ENCODE data around the gene FUZ.

FUZ gene

DNA sequence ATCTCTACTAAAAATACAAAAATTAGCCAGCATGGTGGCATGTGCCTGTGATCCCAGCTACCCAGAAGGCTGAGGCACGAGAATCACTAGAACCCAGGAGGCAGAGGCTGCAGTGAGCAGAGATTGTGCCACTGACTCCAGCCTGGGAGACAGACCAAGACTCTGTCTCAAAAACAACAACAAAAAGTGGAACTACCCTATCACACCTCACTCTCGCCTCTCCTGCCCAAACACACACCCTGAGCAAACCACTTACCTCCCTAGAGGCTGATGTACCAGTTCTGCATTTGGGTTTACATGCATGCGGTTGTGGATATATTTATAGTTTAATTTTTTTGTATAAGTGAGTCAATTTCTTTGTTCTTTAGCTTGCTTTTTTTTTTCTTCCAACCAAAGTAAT is 30.2 kb upstream of the FUZ start:
- H3K4me1 Mint-ChIP-seq (ENCODE audit: low read depth) = peaks cover 4% of the 10 kb centered on the region
- no peak overlapping the region for H3K4me3 Mint-ChIP-seq
- H3K27me3 Mint-ChIP-seq = no peaks in the 10 kb centered on the region
- H3K27ac Mint-ChIP-seq = no peak overlapping the region
- H3K36me3 Mint-ChIP-seq = peaks cover 7% of the 10 kb centered on the region
- H3K9me3 Mint-ChIP-seq (ENCODE audit: low read depth) = no peaks in the 10 kb centered on the region

DNA sequence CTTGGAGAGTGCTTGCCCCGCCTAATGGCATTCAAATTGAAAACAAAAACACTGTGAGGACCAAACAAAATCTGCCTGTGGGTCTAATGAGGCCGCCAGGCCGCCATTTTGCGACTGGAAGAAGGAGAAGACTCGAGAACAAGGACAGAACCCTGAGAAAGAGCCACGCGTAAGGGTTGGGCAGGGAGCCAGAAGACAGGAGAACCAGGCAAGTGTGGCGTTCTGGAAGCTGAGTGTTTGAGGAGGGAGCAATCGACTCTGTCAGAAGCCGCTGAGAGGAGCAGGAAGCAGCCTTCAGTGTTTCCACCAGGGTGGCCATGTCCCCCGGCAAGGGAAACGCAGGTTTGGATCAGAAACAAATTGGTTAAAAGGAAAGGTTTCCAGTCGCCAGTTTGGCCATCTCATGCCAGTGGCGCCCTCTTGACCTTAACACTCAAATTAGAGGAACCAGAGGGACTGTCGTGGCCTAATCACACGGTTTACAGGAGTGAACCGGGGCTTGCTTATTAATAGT is 27.7 kb upstream of the FUZ start:
- Mint-ChIP-seq H3K4me1 (ENCODE audit: low read depth) (no peaks in the 10 kb centered on the region), H3K4me3 (no peak overlapping the region), H3K27me3 (no peaks in the 10 kb centered on the region), H3K9me3 (ENCODE audit: low read depth) (no peaks in the 10 kb centered on the region), H3K27ac (no peak overlapping the region), H3K36me3 (peaks cover 8% of the 10 kb centered on the region)

DNA sequence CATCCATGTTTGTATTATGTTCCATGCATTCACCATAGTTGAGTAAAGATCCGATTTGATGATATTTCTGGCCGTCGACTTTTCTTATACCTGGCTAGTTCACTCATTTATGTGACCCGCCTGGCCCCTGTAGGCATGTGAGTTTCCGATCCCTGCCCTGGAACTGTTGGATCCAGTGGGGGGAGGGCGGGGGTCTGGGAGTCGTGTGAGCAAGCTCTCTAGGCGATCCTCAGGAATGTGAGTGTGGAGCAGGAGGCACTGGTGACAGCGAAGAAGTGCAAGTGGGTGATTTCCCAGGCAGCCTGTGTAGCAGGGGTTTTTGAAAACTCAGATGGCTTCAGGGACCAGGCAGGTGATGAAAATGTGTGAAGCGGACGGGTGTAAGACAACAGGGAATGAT is 27.2 kb upstream of the FUZ start:
- H3K27ac Mint-ChIP-seq = no peak overlapping the region
- no peaks in the 10 kb centered on the region for H3K4me1 Mint-ChIP-seq (ENCODE audit: low read depth)
- peaks cover 8% of the 10 kb centered on the region for H3K36me3 Mint-ChIP-seq
- no peaks in the 10 kb centered on the region for H3K9me3 Mint-ChIP-seq (ENCODE audit: low read depth)
- no peaks in the 10 kb centered on the region for H3K27me3 Mint-ChIP-seq
- H3K4me3 Mint-ChIP-seq = no peak overlapping the region

DNA sequence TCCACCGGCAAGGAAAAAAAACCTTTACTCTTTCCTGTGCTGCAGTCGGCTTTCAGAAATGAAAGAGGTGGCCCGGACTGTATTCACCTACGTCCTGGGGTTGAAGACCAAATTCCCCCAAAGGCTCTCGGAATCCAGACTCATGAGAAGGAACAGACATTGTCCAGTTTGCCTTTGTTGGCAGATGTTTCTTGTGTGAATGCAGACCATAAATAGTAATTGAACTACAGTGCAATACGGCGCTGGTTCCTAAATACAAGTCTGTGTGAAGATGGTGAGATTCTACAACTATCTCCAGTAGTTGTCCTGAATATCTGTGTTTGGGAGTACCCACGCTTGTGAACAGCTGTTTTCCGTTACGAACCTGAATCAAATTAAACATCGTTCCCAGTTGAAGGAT is 26.6 kb upstream of the FUZ start:
- H3K27me3 Mint-ChIP-seq = no peaks in the 10 kb centered on the region
- H3K36me3 Mint-ChIP-seq = peaks cover 8% of the 10 kb centered on the region
- H3K27ac Mint-ChIP-seq = no peak overlapping the region
- no peak overlapping the region for H3K4me3 Mint-ChIP-seq
- H3K9me3 Mint-ChIP-seq (ENCODE audit: low read depth) = no peaks in the 10 kb centered on the region
- no peaks in the 10 kb centered on the region for H3K4me1 Mint-ChIP-seq (ENCODE audit: low read depth)

DNA sequence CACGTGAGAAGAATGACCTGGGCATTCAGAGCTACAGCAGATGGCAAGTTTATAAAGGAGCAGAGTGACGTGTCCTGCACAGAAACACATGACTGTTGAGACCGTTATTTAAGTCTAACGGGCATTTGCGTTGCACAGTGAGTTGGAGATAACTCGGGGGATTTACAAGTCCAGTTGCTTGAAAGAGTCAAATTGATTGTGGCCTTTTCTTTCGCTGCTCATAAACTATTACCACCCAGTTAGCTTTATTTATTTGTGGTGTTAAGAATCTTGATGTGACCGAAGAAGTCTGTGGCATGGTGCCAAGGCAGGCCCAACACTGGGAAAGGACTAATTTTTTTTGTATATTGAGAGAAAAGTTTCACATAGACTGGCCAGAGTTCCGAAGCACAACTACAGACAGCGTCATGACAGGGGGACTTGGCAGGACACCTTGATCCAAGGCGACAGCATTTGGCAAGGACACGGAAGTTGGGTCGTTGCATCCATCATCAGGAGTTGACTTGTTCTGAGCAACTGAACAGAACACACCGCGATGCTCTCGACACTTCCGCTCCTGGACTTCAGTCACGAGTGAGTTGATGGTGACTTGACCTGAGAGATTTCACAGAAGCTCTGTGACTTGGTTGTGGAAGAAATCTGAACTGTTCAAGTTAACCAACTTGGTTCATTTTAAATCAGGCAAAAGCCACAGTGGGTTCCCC is 25.9 kb upstream of the FUZ start:
- peaks cover 8% of the 10 kb centered on the region for H3K36me3 Mint-ChIP-seq
- no peaks in the 10 kb centered on the region for H3K4me1 Mint-ChIP-seq (ENCODE audit: low read depth)
- H3K9me3 Mint-ChIP-seq (ENCODE audit: low read depth) = no peaks in the 10 kb centered on the region
- no peak overlapping the region for H3K4me3 Mint-ChIP-seq
- H3K27me3 Mint-ChIP-seq = no peaks in the 10 kb centered on the region
- no peak overlapping the region for H3K27ac Mint-ChIP-seq

DNA sequence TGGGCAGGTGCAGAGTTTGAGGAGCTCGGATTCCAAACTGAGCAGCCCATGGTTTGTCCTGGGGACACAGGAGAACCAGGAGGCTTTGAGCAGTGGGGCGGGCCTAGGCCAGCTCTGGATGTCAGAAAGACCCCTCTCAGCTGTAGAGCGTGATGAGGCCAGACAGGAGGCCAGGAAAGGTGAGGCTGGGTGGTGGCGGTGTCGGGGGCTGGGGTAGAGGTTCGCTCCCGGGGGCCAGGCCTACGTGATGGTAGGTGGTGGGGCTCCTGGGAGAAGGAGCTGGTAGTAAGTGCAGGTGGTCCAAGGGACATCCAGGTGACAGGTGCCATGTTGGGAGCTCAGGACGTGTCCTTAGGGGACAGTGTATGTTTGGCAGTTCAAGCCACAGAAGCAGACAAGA is 24.3 kb upstream of the FUZ start:
- H3K4me3 Mint-ChIP-seq = no peak overlapping the region

DNA sequence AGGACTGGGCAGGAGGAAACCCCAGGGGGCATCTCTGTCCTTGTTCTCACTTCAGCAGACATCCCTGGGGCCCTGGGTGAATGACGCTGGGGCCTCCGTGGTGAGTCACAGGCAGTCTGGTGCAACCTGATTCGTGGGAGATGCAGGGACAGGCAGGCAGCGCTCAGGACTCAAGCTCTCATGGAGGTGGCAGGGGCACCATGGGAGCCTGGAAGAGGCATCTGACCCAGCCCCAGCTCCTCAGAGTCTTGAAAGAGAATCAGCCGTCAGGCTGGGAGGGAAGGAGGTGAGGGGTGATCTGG is 23.9 kb upstream of the FUZ start:
- Mint-ChIP-seq H3K27ac (no peak overlapping the region), H3K27me3 (no peaks in the 10 kb centered on the region), H3K4me1 (ENCODE audit: low read depth) (peaks cover 3% of the 10 kb centered on the region), H3K36me3 (peaks cover 8% of the 10 kb centered on the region), H3K4me3 (no peak overlapping the region), H3K9me3 (ENCODE audit: low read depth) (no peaks in the 10 kb centered on the region)

More for the DNA sequence above, 24.3 kb upstream of the FUZ start:
- Mint-ChIP-seq H3K4me1 (ENCODE audit: low read depth) (no peaks in the 10 kb centered on the region), H3K27ac (no peak overlapping the region), H3K9me3 (ENCODE audit: low read depth) (no peaks in the 10 kb centered on the region), H3K27me3 (no peaks in the 10 kb centered on the region), H3K36me3 (peaks cover 8% of the 10 kb centered on the region)

DNA sequence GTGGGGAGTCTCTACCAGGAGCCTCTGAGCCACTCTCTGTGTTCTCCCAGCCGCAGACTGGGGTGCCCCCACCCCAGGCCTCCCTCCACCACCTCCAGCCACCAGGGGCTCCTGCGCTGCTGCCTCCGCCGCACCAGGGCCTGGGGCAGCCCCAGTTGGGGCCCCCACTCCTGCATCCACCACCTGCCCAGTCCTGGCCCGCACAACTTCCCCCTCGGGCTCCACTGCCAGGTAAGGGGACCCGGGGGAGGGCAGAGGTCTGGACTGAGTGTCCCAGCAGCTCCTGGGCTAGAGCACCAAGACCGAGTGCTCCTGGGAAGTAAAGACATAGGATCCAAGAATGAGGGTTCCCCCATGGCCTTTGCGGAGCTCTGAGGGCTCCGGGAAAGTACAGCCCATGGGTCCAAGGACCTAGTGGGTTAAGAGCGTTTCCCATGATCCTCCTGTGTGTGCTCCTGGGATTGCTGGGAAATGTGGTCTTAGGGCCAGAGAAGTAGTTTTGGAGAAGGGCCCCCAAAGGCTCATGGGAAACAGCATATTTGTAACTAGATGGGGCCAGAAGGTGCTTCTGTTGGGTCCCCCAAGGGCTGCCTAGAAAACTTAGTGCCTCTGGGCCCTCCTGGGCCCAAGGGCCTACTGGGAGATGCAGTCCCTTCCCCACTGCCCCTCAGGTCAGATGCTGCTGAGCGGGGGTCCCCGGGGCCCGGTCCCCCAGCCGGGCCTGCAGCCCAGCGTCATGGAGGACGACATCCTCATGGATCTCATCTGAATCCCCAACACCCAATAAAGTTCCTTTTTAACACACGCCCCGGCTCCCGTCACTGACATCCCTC is 23.3 kb upstream of the FUZ start:
- Mint-ChIP-seq H3K36me3 (peaks cover 8% of the 10 kb centered on the region), H3K4me1 (ENCODE audit: low read depth) (peaks cover 3% of the 10 kb centered on the region), H3K27me3 (no peaks in the 10 kb centered on the region), H3K27ac (no peak overlapping the region), H3K9me3 (ENCODE audit: low read depth) (no peaks in the 10 kb centered on the region), H3K4me3 (no peak overlapping the region)

DNA sequence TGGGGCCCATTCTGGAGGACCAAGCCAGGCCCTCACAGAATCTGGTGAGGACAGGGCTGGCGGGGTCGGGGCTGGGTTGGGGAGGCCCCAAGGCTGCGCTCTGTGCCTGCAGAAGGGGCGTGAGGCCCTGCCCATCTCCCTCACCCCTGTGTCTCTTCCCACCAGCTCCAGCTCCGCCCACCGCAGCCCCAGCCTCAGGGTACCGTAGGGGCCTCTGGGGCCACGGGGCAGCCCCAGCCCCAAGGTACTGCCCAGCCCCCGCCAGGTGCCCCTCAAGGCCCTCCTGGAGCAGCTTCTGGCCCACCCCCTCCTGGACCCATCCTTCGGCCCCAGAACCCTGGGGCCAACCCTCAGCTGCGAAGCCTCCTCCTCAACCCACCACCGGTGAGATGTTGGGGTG is 22.5 kb upstream of the FUZ start:
- Mint-ChIP-seq H3K36me3 (peaks cover 8% of the 10 kb centered on the region), H3K27ac (no peak overlapping the region), H3K4me3 (no peak overlapping the region), H3K9me3 (ENCODE audit: low read depth) (no peaks in the 10 kb centered on the region), H3K27me3 (no peaks in the 10 kb centered on the region), H3K4me1 (ENCODE audit: low read depth) (peaks cover 3% of the 10 kb centered on the region)

DNA sequence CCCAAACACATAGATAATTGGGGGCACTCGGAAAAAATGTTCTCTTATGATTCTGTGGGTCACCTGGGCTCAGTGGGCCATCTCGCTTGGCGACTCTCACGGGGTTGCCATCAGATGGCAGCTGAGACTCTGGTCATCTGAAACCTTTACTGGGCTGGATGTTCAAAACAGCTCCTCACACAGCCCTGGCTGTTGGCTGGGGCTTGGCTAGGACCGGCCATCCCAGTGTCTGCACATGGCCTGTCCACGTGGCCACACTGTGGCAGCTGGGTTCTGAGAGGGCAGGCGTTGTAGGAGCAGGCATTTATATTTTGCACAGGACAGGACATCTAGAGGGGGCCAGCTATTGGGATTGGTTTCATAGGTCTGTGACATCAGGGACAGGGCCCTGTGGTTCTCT is 20.5 kb upstream of the FUZ start:
- peaks cover 3% of the 10 kb centered on the region for H3K36me3 Mint-ChIP-seq
- no peaks in the 10 kb centered on the region for H3K9me3 Mint-ChIP-seq (ENCODE audit: low read depth)
- no peak overlapping the region for H3K27ac Mint-ChIP-seq
- H3K4me3 Mint-ChIP-seq = no peak overlapping the region
- peaks cover 3% of the 10 kb centered on the region for H3K4me1 Mint-ChIP-seq (ENCODE audit: low read depth)
- no peaks in the 10 kb centered on the region for H3K27me3 Mint-ChIP-seq

DNA sequence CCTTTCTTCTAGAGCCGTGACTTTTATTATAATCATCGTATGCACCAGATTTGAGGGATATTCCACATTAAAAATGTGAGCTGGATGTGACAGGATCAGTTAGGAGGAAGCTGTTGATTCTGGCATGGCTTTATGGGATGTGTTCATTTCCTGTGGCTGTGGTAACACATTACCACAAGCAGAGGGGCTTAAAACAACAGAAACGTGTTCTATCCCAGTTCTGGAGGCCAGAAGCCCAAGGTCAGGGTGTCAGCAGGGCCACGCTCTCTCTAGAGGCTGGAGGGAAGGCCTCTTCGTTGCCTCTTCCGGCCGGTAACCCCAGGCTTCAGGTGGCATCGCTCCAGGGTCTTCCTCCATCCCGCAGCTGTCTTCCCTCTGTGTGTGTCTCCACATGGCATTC is 19.5 kb upstream of the FUZ start:
- H3K4me1 Mint-ChIP-seq (ENCODE audit: low read depth) = peaks cover 3% of the 10 kb centered on the region
- H3K36me3 Mint-ChIP-seq = no peaks in the 10 kb centered on the region
- H3K27ac Mint-ChIP-seq = no peak overlapping the region
- H3K27me3 Mint-ChIP-seq = no peaks in the 10 kb centered on the region
- H3K9me3 Mint-ChIP-seq (ENCODE audit: low read depth) = no peaks in the 10 kb centered on the region
- no peak overlapping the region for H3K4me3 Mint-ChIP-seq

DNA sequence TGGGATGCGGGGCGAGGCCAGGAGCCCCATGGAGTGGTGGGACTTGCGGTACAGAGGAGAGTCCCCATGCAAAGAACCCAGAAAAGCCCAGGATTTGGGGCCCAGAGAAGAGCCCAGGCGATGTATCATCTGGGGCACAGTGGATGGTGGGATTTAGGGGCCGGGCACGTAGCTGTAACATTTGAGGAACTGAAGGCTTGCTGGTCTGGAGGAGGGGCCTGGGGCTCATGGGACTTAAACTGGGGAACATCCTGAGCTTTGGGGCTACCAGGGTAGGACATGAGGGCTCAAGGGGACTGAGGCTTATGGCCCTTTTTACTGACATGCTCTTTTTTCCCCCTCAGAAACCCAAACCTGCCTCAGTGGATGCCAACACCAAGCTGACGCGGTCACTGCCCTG is 18.5 kb upstream of the FUZ start:
- Mint-ChIP-seq H3K27ac (no peak overlapping the region), H3K27me3 (no peaks in the 10 kb centered on the region), H3K9me3 (ENCODE audit: low read depth) (no peaks in the 10 kb centered on the region), H3K4me1 (ENCODE audit: low read depth) (peaks cover 3% of the 10 kb centered on the region), H3K4me3 (no peak overlapping the region), H3K36me3 (no peaks in the 10 kb centered on the region)

DNA sequence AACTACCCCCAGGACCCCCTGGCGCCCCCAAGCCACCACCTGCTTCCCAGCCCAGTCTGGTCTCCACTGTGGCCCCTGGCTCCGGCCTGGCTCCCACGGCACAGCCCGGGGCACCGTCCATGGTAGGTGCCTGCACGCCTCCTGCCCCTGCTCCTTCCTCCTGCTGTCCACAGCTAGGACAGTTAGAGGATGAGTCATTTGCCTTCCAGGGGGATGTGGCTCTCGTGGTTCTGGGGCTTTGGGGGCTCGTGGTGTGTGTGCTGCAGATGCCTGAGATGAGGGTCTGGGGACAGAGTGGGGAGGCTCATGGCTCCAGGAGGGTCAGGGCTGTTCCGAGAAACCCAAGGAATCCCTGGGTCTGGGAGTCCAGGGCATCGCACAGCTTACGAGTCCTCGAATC is 17.7 kb upstream of the FUZ start:
- Mint-ChIP-seq H3K4me1 (ENCODE audit: low read depth) (peaks cover 3% of the 10 kb centered on the region), H3K9me3 (ENCODE audit: low read depth) (no peaks in the 10 kb centered on the region), H3K27me3 (no peaks in the 10 kb centered on the region), H3K27ac (no peak overlapping the region), H3K36me3 (no peaks in the 10 kb centered on the region), H3K4me3 (no peak overlapping the region)

DNA sequence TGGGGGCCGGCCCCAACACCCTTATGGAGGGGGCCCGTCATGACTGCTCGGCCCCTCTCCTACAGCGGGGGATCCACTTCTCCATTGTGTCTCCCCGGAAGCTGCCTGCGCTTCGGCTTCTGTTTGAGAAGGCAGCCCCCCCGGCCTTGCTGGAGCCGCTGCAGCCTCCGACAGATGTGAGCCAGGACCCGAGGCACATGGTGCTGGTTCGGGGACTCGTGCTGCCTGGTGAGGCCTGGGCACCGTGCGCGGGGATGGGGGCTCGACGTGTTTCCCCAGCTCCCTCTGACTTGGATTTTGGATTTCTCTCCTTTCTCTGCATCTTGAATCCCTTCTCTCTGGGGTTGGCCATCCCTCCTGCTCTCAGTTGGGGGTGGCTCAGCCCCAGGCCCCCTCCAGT is 16.6 kb upstream of the FUZ start:
- H3K4me1 Mint-ChIP-seq (ENCODE audit: low read depth) = peaks cover 3% of the 10 kb centered on the region
- no peaks in the 10 kb centered on the region for H3K9me3 Mint-ChIP-seq (ENCODE audit: low read depth)
- no peaks in the 10 kb centered on the region for H3K36me3 Mint-ChIP-seq
- H3K4me3 Mint-ChIP-seq = no peak overlapping the region
- no peaks in the 10 kb centered on the region for H3K27me3 Mint-ChIP-seq
- H3K27ac Mint-ChIP-seq = no peak overlapping the region

DNA sequence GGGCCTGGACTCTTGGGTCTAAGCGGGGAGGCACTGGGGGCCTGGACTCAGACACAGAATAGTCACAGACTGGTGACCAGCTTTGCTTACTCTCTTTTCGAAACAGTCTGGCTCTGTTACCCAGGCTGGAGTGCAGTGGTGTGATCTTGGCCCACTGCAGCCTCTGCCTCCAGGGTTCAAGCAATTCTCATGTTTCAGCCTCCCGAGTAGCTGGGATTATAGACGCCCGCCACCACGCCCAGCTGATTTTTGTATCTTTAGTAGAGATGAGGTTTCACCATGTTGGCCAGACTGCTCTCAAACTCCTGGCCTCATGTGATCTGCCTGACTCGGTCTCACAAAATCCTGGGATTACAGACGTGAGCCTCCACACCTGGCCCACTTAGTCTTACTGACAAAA is 16.1 kb upstream of the FUZ start:
- Mint-ChIP-seq H3K4me3 (no peak overlapping the region), H3K27me3 (no peaks in the 10 kb centered on the region), H3K4me1 (ENCODE audit: low read depth) (peaks cover 3% of the 10 kb centered on the region), H3K36me3 (no peaks in the 10 kb centered on the region), H3K27ac (no peak overlapping the region), H3K9me3 (ENCODE audit: low read depth) (no peaks in the 10 kb centered on the region)

DNA sequence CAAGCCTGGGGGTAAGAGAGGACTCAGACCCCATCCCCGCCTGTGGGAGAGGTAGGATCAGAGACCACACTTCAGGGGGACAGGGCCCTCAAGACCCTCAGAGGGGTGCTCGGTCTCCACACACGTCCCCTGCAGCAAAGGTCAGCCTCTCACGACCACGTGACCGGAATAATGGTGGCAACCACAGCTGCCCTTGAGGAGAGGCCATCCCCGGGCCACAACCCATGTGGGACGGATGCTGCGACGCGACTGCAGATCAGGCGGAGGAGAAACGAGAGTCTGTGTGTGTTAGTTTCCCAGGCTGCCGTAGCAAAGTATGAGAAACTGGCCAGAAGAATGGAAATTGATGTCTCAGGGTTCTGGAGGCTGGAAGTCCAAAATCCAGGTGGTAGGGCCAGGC is 13.9 kb upstream of the FUZ start:
- H3K36me3 Mint-ChIP-seq = peaks cover 2% of the 10 kb centered on the region
- H3K27ac Mint-ChIP-seq = no peak overlapping the region
- H3K4me3 Mint-ChIP-seq = no peak overlapping the region
- H3K9me3 Mint-ChIP-seq (ENCODE audit: low read depth) = no peaks in the 10 kb centered on the region
- no peaks in the 10 kb centered on the region for H3K4me1 Mint-ChIP-seq (ENCODE audit: low read depth)
- no peaks in the 10 kb centered on the region for H3K27me3 Mint-ChIP-seq
